ENCODE data around the gene PPP5C.

DNA sequence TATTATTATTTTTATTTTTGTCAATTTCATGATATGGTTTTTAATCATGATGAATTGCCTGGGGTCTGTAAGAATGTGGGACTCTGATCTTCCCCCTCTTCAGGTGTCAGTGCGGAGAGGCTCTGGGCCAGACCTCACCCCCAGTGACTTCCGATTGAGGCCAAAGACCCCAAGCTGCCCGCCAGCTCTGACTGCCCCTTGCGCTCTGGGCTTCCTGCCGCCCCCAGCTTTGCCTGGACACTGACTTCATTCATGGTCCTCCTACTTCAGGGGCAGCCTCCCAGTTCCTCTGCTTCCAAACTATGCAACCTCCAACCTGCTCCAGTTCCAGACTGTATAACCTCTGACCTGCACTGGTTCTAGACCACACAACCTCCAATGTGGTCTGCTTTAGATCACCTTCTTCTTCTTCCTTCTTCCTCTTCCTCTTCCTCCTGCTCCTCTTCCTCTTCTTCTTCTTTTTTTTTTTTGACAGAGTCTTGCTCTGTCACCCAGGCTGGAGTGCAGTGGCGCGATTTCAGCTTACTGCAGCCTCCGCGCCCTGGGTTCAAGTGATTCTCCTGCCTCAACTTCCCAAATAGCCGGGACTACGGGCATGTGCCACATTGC, 6.7 kb upstream of the PPP5C start:
- TF ChIP-seq, protein P1, sequence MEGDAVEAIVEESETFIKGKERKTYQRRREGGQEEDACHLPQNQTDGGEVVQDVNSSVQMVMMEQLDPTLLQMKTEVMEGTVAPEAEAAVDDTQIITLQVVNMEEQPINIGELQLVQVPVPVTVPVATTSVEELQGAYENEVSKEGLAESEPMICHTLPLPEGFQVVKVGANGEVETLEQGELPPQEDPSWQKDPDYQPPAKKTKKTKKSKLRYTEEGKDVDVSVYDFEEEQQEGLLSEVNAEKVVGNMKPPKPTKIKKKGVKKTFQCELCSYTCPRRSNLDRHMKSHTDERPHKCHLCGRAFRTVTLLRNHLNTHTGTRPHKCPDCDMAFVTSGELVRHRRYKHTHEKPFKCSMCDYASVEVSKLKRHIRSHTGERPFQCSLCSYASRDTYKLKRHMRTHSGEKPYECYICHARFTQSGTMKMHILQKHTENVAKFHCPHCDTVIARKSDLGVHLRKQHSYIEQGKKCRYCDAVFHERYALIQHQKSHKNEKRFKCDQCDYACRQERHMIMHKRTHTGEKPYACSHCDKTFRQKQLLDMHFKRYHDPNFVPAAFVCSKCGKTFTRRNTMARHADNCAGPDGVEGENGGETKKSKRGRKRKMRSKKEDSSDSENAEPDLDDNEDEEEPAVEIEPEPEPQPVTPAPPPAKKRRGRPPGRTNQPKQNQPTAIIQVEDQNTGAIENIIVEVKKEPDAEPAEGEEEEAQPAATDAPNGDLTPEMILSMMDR (IDR thresholded peaks at IDR 0.05), result no peak
- no peak for TF ChIP-seq EP300 (IDR thresholded peaks at IDR 0.05)
- TF ChIP-seq POLR2A (IDR thresholded peaks at IDR 0.05), result no peak

Measured in tibial nerve (tissue), 4 donors.